GM23338 (cell line): Measurements from ENCODE around the gene AP2A2. TPM values are rescaled to one million over a fixed set of nuclear protein-coding genes. Genes with fewer than 3 reads are reported as not detected.

Experiments used
- ATAC-seq: fragments of 200-7000 bp; cut with Tn5 transposase; 3 replicates; pipeline ENCODE4 v1.9.1; 2020
- DNase-seq: peaks from one replicate; pipeline ENCODE4 v3.0.0-alpha.2; 2015; ENCODE audit warnings: low spot score
- H2AFZ ChIP-seq: fragments of 200-600 bp; sonication (generic); 2 replicates; pipeline ENCODE4 v1.8.0; 2016; ENCODE audit warnings: antibody characterized with exemption, mild to moderate bottlenecking, moderate library complexity
- H3F3A ChIP-seq: fragments of 200-600 bp; sonication (generic); replicated peaks from 2 replicates; pipeline ENCODE4 v1.8.0; 2017; ENCODE audit warnings: antibody characterized with exemption, mixed run types, low read depth
- H3K27ac ChIP-seq: fragments of 200-600 bp; sonication (generic); 2 replicates; pipeline ENCODE4 v1.6.1; 2016; ENCODE audit warnings: low read depth
- H3K27me3 ChIP-seq: fragments of 200-600 bp; sonication (generic); 2 replicates; pipeline ENCODE4 v1.8.0; 2016; ENCODE audit warnings: mild to moderate bottlenecking, mixed run types, moderate library complexity; ENCODE audit not compliant: insufficient read depth
- H3K36me3 ChIP-seq: fragments of 200-600 bp; sonication (generic); 2 replicates; pipeline ENCODE4 v1.8.0; 2016; ENCODE audit warnings: mild to moderate bottlenecking; ENCODE audit not compliant: insufficient read depth
- H3K4me1 ChIP-seq: fragments of 200-600 bp; sonication (generic); 2 replicates; pipeline ENCODE4 v1.8.0; 2016; ENCODE audit warnings: mild to moderate bottlenecking, moderate library complexity; ENCODE audit not compliant: insufficient read depth
- H3K4me2 ChIP-seq: fragments of 200-600 bp; sonication (generic); 2 replicates; pipeline ENCODE4 v1.7.1; 2017; ENCODE audit warnings: mixed run types
- H3K4me3 ChIP-seq: fragments of 200-600 bp; sonication (generic); 2 replicates; pipeline ENCODE4 v1.6.1; 2016; ENCODE audit warnings: mixed run types
- H3K79me2 ChIP-seq: fragments of 200-600 bp; sonication (generic); replicated peaks from 2 replicates; pipeline ENCODE4 v1.8.0; 2017; ENCODE audit warnings: mild to moderate bottlenecking; ENCODE audit not compliant: insufficient read depth
- H3K9me2 ChIP-seq: fragments of 200-600 bp; sonication (generic); 2 replicates; pipeline ENCODE4 v1.8.0; 2017; ENCODE audit not compliant: insufficient read depth
- H4K20me1 ChIP-seq: fragments of 200-600 bp; sonication (generic); replicated peaks from 2 replicates; pipeline ENCODE4 v1.8.0; 2017; ENCODE audit warnings: mild to moderate bottlenecking; ENCODE audit not compliant: insufficient read depth
- H3K27ac Mint-ChIP-seq: 2 replicates; pipeline ENCODE4 v1.8.0; 2020; ENCODE audit warnings: inconsistent platforms, mild to moderate bottlenecking, moderate library complexity, mixed read lengths
- H3K27me3 Mint-ChIP-seq: 3 replicates; pipeline ENCODE4 v1.8.0; 2022; ENCODE audit warnings: low read depth, mild to moderate bottlenecking, moderate library complexity, mixed read lengths, inconsistent platforms; ENCODE audit not compliant: insufficient read depth, poor library complexity
- H3K36me3 Mint-ChIP-seq: 3 replicates; pipeline ENCODE4 v1.8.0; 2021; ENCODE audit warnings: low read depth, mild to moderate bottlenecking, inconsistent platforms, moderate library complexity, mixed read lengths
- H3K4me1 Mint-ChIP-seq: 3 replicates; pipeline ENCODE4 v1.8.0; 2020; ENCODE audit warnings: mild to moderate bottlenecking, inconsistent platforms, mixed read lengths
- H3K4me3 Mint-ChIP-seq: 3 replicates; pipeline ENCODE4 v1.8.0; 2021; ENCODE audit warnings: moderate library complexity, mild to moderate bottlenecking, inconsistent platforms, mixed read lengths
- H3K9me3 Mint-ChIP-seq: 3 replicates; pipeline ENCODE4 v1.8.0; 2020; ENCODE audit warnings: moderate library complexity, mild to moderate bottlenecking, inconsistent platforms, mixed read lengths
- CREB1 ChIP-seq: fragments of 250-450 bp; sonication (Bioruptor Pico); IDR thresholded peaks from 2 replicates; pipeline ENCODE4 v1.5.0; 2020; ENCODE audit warnings: low read depth, mild to moderate bottlenecking, moderate library complexity
- CTCF ChIP-seq, 2 experiments: fragments of 200-600 bp in 1 of 2; sonication (generic) in 1 of 2; conservative IDR thresholded peaks; 2 replicates each; pipeline versions ENCODE4 v1.5.1 to v1.6.1; 2016 to 2017; ENCODE audit warnings: antibody characterized with exemption in 2 of 2, low read depth in 2 of 2, mild to moderate bottlenecking in 2 of 2, moderate library complexity in 1 of 2
- ETS1 ChIP-seq: IDR thresholded peaks from 2 replicates; pipeline ENCODE4 v1.6.1; 2016; ENCODE audit warnings: antibody characterized with exemption
- EZH2 ChIP-seq: fragments of 200-600 bp; sonication (generic); IDR thresholded peaks from one replicate; pipeline ENCODE4 v1.8.0; 2017; ENCODE audit warnings: antibody characterized with exemption, mild to moderate bottlenecking, low read depth; ENCODE audit not compliant: unreplicated experiment
- EZH2phosphoT487 ChIP-seq: fragments of 200-600 bp; sonication (generic); IDR thresholded peaks from one replicate; pipeline ENCODE4 v1.8.1; 2018; ENCODE audit warnings: antibody characterized with exemption; ENCODE audit not compliant: unreplicated experiment
- JUNB ChIP-seq: IDR thresholded peaks from one replicate; pipeline ENCODE4 v1.6.1; 2016; ENCODE audit warnings: antibody characterized with exemption; ENCODE audit not compliant: unreplicated experiment
- NANOG ChIP-seq: IDR thresholded peaks from 2 replicates; pipeline ENCODE4 v1.6.1; 2016; ENCODE audit warnings: antibody characterized with exemption, borderline replicate concordance
- POLR2AphosphoS5 ChIP-seq: IDR thresholded peaks from 2 replicates; pipeline ENCODE4 v1.6.1; 2016; ENCODE audit warnings: antibody characterized with exemption, low read depth
- REST ChIP-seq: IDR thresholded peaks from one replicate; pipeline ENCODE4 v1.6.1; 2018; ENCODE audit warnings: antibody characterized with exemption; ENCODE audit not compliant: unreplicated experiment
- STAT1 ChIP-seq: IDR thresholded peaks from one replicate; pipeline ENCODE4 v1.6.1; 2016; ENCODE audit warnings: antibody characterized with exemption; ENCODE audit not compliant: unreplicated experiment
- ZNF114 ChIP-seq: fragments of 250-450 bp; sonication (Bioruptor Pico); IDR thresholded peaks from 2 replicates; pipeline ENCODE4 v1.5.0; 2020; ENCODE audit warnings: mild to moderate bottlenecking, moderate library complexity
- ZNF331 ChIP-seq: fragments of 250-450 bp; sonication (Bioruptor Pico); IDR thresholded peaks from 2 replicates; pipeline ENCODE4 v1.5.0; 2020; ENCODE audit warnings: low read depth, mild to moderate bottlenecking, moderate library complexity
- ZNF462 ChIP-seq: fragments of 250-450 bp; sonication (Bioruptor Pico); IDR thresholded peaks from 2 replicates; pipeline ENCODE4 v1.5.0; 2020; ENCODE audit warnings: mild to moderate bottlenecking, moderate library complexity
- polyA plus RNA-seq: library from polyadenylated mRNA; unstranded; fragments of >200 nt; fragmentation: Nextera tagmentation; extraction: Ambion mirVana; gene quantifications from 2 replicates; pipeline ENCODE4 v1.2.1, GENCODE V29; 2016
- total RNA-seq: library from RNA; depleted of rRNA; stranded (reverse); fragments of >200 nt; shearing (Covaris generic); gene quantifications from 2 replicates; pipeline ENCODE4 v1.2.3, GENCODE V29; 2014

Gene AP2A2
- total and polyA plus RNA-seq, 2 experiments from 2014 or later: 23.7 to 47.5 TPM

- Mint-ChIP-seq H3K9me3 (no peaks in the 10 kb centered on the region), H3K27me3 (peaks cover 7% of the 10 kb centered on the region), H3K27ac (no peak overlapping the region; the same call in 1 of the 2 replicates), H3K4me1 (peaks cover 9% of the 10 kb centered on the region), H3K36me3 (no peaks in the 10 kb centered on the region), H3K4me3 (no peak overlapping the region)
- Histone ChIP-seq H3K4me3 (no peak overlapping the region), H3K4me1 (no peaks in the 10 kb centered on the region; the same call in 1 of the 2 replicates), H3K27me3 (no peaks in the 10 kb centered on the region), H3K79me2 (no peaks in the 10 kb centered on the region), H3K27ac (no peak overlapping the region), H3K4me2 (no peak overlapping the region), H4K20me1 (peaks cover 3% of the 10 kb centered on the region; the same call in 1 of the 2 replicates), H3K9me2 (no peaks in the 10 kb centered on the region), H2AFZ (no peak overlapping the region), H3F3A (no peaks in the 10 kb centered on the region), H3K36me3 (no peaks in the 10 kb centered on the region)
- no peak for ATAC-seq
- no peak for DNase-seq
- no peak for TF ChIP-seq STAT1
- TF ChIP-seq EZH2phosphoT487: no peak
- TF ChIP-seq ZNF331 (CRISPR knock-in tag): no peak
- no peak for TF ChIP-seq CREB1 (CRISPR knock-in tag)
- TF ChIP-seq ZNF114 (CRISPR knock-in tag): no peak
- TF ChIP-seq REST: no peak
- TF ChIP-seq ETS1: no peak
- no peak for TF ChIP-seq NANOG
- no peak for TF ChIP-seq CTCF (conservative IDR thresholded peaks at IDR 0.05; ENCODE audit: low read depth in 2 of 2)
- no peak for TF ChIP-seq EZH2
- TF ChIP-seq JUNB: no peak
- no peak for TF ChIP-seq ZNF462 (CRISPR knock-in tag)
- no peak for TF ChIP-seq POLR2AphosphoS5
Observed at GRCh38 chr11:893008-893654, 32.5 kb upstream of the AP2A2 start.
